Astrocyte of the cerebellum (primary cell): ENCODE data around the gene OR6C4.
"Not testable (repeated sequence)": the region's sequence is repeated elsewhere in the genome, so short reads cannot be mapped to it uniquely, and the experiment has no call there.

Experiments used
- DNase-seq: peaks from one replicate; pipeline ENCODE4 v3.0.0-alpha.2; 2011; ENCODE audit warnings: low read depth
- H3K4me3 ChIP-seq: 2 replicates; pipeline ENCODE4 v1.5.1; 2011; ENCODE audit warnings: mild to moderate bottlenecking, low read depth, low read length, moderate library complexity
- CTCF ChIP-seq: IDR thresholded peaks from 2 replicates; pipeline ENCODE4 v1.5.1; 2012; ENCODE audit warnings: low read length, low read depth, moderate library complexity, mild to moderate bottlenecking; ENCODE audit errors: missing control alignments
- in situ Hi-C: cut with HindIII; loops from 2 replicates; pipeline ENCODE4 v1.10.0; 2017; ENCODE audit warnings: low sequenced_read_pairs

OR6C4 gene

GRCh38 chr12:55549302-55549701, at the start of gene OR6C4:
Gene OR6C4 (plus strand): TSS chr12:55549602. CDS start chr12:55551227, 1,625 bp downstream.
- in situ Hi-C loops: no loop called here
- H3K4me3 ChIP-seq: no peak within 1 kb of the TSS
- TF ChIP-seq CTCF: no peak
- DNase-seq: no peak

- H3K4me3 ChIP-seq: no peak overlapping the region
- in situ Hi-C loops: no loop called here
- no peak for TF ChIP-seq CTCF
- DNase-seq: no peak
These were observed 49.6 kb upstream of the OR6C4 start for GRCh38 chr12:55499810-55500252.

- in situ Hi-C loops: no loop called here
- no peak overlapping the region for H3K4me3 ChIP-seq
- TF ChIP-seq CTCF: no peak
- no peak for DNase-seq
These were observed 47.8 kb upstream of the OR6C4 start for GRCh38 chr12:55501601-55502000.

- TF ChIP-seq CTCF: peak; percentile 7
- no peak overlapping the region for H3K4me3 ChIP-seq
- DNase-seq: no peak
- in situ Hi-C loops: no loop called here
These were observed 33.7 kb upstream of the OR6C4 start for GRCh38 chr12:55515696-55516095.

- in situ Hi-C loops: no loop called here
- no peak overlapping the region for H3K4me3 ChIP-seq
- TF ChIP-seq CTCF: no peak
- DNase-seq: no peak
These were observed 33.0 kb upstream of the OR6C4 start for GRCh38 chr12:55516391-55516790.

GRCh38 chr12:55548235-55548634, 1.2 kb upstream of the OR6C4 start:
- DNase-seq, in situ Hi-C loops, H3K4me3 ChIP-seq: not testable (repeated sequence)

GRCh38 chr12:55548756-55549155, 646 bp upstream of the OR6C4 start:
- DNase-seq: no peak
- in situ Hi-C loops: no loop called here
- TF ChIP-seq CTCF: no peak
- no peak overlapping the region for H3K4me3 ChIP-seq
